ENCODE measurements around the gene FASTKD2. TPM values are rescaled to one million over a fixed set of nuclear protein-coding genes. Genes with fewer than 3 reads are reported as not detected.
A peak's percentile ranks its signal among the peaks of the same experiment; 100 is the strongest.

FASTKD2 gene
- total RNA-seq, 1 donor from 2014 or later, result 35.8 TPM

DNA sequence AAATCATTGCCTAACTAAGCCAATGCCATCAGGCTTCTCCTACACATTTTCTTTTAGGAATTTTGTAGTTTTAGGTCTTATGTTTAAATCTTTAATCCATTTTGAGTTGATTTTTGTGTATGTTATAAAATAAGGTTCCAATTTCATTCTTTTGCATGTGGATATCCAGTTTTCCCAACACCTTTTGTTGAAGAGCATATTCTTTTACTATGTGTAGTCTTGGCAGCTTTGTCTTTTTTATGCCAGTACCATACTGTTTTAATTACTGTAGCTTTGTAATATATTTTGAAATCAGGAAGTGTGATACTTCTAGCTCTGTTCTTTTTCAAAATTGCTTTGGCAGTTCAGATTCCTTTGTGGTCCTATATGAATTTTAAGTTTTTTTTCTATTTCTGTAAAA is 11.0 kb downstream of the FASTKD2 start:
- DNase-seq (ENCODE audit: low read depth), result no peak
- TF ChIP-seq, protein P1, sequence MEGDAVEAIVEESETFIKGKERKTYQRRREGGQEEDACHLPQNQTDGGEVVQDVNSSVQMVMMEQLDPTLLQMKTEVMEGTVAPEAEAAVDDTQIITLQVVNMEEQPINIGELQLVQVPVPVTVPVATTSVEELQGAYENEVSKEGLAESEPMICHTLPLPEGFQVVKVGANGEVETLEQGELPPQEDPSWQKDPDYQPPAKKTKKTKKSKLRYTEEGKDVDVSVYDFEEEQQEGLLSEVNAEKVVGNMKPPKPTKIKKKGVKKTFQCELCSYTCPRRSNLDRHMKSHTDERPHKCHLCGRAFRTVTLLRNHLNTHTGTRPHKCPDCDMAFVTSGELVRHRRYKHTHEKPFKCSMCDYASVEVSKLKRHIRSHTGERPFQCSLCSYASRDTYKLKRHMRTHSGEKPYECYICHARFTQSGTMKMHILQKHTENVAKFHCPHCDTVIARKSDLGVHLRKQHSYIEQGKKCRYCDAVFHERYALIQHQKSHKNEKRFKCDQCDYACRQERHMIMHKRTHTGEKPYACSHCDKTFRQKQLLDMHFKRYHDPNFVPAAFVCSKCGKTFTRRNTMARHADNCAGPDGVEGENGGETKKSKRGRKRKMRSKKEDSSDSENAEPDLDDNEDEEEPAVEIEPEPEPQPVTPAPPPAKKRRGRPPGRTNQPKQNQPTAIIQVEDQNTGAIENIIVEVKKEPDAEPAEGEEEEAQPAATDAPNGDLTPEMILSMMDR (IDR thresholded peaks at IDR 0.05; ENCODE audit: insufficient read depth, low read length, poor library complexity, severe bottlenecking), result no peak
- H3K36me3 ChIP-seq (ENCODE audit: control insufficient read depth, insufficient read depth, low read length), result peaks cover 1% of the 10 kb centered on the region
- H3K27me3 ChIP-seq (ENCODE audit: control insufficient read depth, insufficient read depth, low read length), result no peaks in the 10 kb centered on the region
- no peak overlapping the region for H3K4me3 ChIP-seq (ENCODE audit: low read depth, low read length)

DNA sequence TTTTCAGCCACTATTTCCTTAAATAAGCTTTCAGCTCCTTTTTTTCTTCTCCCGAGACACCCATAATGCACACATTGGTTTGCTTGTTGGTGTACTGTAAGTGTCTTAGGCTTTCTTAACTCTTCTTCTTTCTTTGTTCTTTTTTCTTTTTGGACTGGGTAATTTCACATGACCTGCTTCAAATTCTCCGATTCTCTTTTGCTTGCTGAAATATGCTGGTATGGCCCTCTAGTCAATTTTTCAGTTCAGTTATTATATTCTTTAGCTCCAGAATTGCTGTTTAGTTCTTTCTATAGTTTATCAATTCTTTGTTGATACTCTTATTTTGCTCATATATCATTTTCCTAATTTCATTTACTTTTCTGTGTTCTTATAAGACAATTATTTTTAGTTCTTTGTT is 15.3 kb downstream of the FASTKD2 start:
- DNase-seq (ENCODE audit: low read depth), result no peak
- Histone ChIP-seq H3K36me3 (ENCODE audit: control insufficient read depth, insufficient read depth, low read length) (peaks cover 1% of the 10 kb centered on the region), H3K27me3 (ENCODE audit: control insufficient read depth, insufficient read depth, low read length) (no peaks in the 10 kb centered on the region), H3K4me3 (ENCODE audit: low read depth, low read length) (no peak overlapping the region)
- TF ChIP-seq, protein P1 (IDR thresholded peaks at IDR 0.05; ENCODE audit: insufficient read depth, low read length, poor library complexity, severe bottlenecking), result no peak

DNA sequence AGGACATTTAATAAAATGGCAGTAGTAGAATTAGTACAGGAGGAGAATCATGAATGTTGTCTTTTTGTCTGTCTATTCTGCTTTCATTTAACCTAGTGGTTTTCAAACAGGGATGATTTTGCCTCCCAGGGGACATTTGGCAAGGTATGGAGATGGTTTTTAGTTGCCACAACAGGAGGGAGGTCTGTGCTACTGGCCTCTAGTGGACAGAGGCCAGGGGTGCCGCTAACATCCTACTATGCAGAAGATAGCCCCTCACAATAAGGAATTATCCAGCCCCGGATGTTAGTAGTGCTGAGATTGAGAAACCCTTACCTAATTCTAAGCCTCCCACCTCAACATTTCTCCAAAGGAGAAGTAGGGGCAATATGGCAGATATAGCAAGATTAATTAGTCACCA is 18.3 kb downstream of the FASTKD2 start:
- no peak overlapping the region for H3K4me3 ChIP-seq (ENCODE audit: low read depth, low read length)
- H3K27me3 ChIP-seq (ENCODE audit: control insufficient read depth, insufficient read depth, low read length), result no peaks in the 10 kb centered on the region
- peaks cover 1% of the 10 kb centered on the region for H3K36me3 ChIP-seq (ENCODE audit: control insufficient read depth, insufficient read depth, low read length)
- no peak for DNase-seq (ENCODE audit: low read depth)
- TF ChIP-seq, protein P1 (IDR thresholded peaks at IDR 0.05; ENCODE audit: insufficient read depth, low read length, poor library complexity, severe bottlenecking), result peak; percentile 65

DNA sequence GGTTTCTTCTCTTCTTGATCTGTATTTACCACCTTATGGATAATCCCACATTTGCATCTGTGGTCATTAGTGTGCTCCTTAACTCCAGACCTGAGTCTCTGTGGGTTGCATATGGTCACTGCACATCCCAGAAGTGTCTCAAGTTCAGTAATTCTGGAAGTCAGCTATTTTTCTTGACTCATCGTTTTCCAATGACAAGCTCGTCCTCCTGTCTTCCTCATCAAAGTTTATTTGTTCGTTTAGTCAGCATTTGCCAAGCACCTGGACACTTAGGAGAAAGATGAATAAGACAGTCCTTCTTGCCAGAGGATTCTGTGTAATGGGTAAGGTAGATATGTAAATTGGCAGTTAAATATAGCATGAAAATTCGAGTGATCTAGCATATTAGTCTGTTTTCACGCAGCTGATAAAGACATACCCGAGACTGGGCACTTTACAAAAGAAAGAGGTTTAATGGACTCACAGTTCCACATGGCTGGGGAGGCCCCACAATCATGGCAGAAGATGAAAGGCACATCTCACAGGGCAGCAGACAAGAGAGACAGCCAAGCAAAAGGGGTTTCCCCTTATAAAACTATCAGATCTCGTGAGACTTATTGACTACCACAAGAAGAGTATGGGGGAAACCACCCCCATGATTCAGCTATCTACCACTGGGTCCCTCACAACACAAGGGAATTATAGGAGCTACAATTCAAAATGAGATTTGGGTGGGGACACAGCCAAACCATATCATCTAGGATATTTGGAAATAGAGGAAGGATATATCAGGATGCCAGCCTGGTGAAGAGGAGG is 19.4 kb downstream of the FASTKD2 start:
- TF ChIP-seq, protein P1 (IDR thresholded peaks at IDR 0.05; ENCODE audit: insufficient read depth, low read length, poor library complexity, severe bottlenecking), result no peak
- Histone ChIP-seq H3K4me3 (ENCODE audit: low read depth, low read length) (no peak overlapping the region), H3K36me3 (ENCODE audit: control insufficient read depth, insufficient read depth, low read length) (no peaks in the 10 kb centered on the region), H3K27me3 (ENCODE audit: control insufficient read depth, insufficient read depth, low read length) (no peaks in the 10 kb centered on the region)
- no peak for DNase-seq (ENCODE audit: low read depth)

DNA sequence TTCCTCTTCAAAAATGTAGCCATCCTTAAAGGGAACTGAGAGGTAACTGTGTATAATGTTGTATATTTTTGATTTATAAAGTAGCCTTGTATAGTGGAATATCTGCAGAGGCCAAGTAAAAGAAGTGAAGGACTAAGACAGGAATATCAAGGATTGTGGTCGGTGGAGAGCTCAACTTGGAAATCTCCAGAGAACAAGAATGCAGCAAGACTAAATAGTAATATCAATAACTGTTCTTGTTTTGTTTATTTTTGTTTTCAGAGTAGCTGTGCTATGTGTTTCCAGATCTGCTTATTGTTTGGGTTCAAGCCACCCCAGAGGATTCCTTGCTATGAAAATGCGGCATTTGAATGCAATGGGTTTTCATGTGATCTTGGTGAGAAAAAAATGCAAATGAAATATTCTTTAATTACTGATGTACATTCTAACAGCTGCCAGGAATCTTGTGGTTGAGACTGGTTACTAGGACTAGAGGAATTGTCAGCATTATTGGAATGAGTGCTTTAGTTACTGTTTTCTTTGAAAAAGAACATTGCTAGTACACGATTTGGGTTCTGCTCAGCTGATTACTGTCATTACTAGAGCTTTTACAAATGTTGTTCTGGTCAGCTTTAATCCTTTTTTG is 25.0 kb downstream of the FASTKD2 start:
- TF ChIP-seq, protein P1 (IDR thresholded peaks at IDR 0.05; ENCODE audit: insufficient read depth, low read length, poor library complexity, severe bottlenecking), result no peak
- DNase-seq (ENCODE audit: low read depth), result no peak
- no peaks in the 10 kb centered on the region for H3K36me3 ChIP-seq (ENCODE audit: control insufficient read depth, insufficient read depth, low read length)
- H3K4me3 ChIP-seq (ENCODE audit: low read depth, low read length), result no peak overlapping the region
- H3K27me3 ChIP-seq (ENCODE audit: control insufficient read depth, insufficient read depth, low read length), result no peaks in the 10 kb centered on the region

Data from kidney epithelial cell (primary cell).